Measurements from ENCODE around the gene KCNMA1.
"Not testable (repeated sequence)": the region's sequence is repeated elsewhere in the genome, so short reads cannot be mapped to it uniquely, and the experiment has no call there.

KCNMA1 gene

DNA sequence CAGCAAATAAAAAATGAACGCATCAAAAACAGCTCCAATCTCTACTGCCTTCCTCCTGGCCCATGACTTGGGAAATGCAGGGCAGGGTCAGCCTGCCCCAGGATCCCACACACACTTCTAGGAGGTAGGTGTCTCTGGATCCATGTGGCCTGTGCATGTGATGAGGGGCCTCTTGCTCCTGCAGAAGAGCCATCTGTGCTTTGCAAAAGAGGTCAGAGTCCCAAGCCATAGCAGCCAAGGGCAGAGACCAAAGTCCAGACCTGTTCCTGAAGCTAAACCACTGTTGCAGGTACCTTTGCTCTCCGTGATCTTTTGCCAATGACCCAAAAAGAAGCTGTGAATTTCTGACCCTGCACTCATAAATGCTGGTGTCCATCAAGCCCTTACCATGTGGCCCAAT is 57.1 kb downstream of the KCNMA1 start:
- no peak for FAIRE-seq

- no peak for FAIRE-seq
These were observed 58.9 kb downstream of the KCNMA1 start for GRCh38 chr10:77578583-77579227.

DNA sequence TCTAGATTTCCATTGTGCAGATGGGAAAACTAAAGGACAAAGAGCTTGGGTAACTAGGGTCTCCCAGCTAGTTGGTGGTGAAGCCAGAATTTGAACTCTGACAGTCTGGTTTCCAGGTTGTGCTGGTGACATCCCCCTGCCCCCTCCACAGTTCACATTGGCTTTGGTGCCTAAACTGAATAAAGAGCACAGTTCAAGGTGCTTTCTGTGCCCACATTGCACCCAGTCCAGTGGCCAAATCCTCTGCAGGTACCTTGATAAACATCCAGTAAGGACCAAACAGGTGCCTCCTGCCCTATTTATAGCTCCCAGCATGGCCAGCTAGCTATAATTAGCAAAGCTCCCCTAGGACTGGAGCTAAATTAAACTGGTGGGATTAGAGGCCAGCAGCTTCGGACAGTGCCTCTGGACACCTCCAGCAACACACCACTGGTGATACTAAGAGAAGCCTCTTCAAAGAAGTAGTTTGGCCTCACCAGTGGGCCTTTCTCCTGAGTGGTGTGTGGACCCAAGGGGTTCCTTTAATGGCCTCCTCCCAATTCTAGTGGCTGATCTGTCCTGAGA is 59.9 kb downstream of the KCNMA1 start:
- no peak for FAIRE-seq

DNA sequence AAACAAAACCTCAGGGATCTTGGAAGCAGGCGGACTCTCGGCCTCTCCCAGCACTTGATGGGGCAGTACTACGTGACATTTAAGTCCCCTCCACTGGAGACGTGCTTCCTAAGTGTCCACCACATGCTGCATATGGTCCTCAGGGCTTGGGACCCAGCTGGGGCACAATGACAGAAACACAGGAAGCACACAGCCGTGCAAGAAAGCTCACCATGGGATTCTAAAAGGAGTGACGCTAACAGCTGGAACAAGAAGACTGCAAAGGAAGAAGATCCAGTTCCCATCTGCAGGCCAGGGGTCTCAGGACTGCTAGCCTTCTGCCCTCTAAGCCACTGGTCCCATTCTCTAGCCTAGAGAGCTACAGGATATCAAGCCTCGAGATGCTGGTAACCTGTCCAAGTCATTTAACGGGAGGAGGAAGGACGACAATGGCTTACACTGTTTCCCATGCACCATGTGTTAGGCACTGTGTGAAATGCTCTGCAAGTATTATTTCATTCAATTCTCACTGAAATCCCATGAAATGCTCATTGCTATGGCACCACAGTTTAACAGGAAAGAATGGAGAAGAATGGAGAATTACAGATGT is 61.1 kb downstream of the KCNMA1 start:
- no peak for FAIRE-seq

GRCh38 chr10:77576007-77576367 is 61.6 kb downstream of the KCNMA1 start:
- no peak for FAIRE-seq

- FAIRE-seq = no peak
These were observed 62.2 kb downstream of the KCNMA1 start for GRCh38 chr10:77575271-77576006.

- FAIRE-seq = no peak
These were observed 63.2 kb downstream of the KCNMA1 start for GRCh38 chr10:77574438-77574837.

DNA sequence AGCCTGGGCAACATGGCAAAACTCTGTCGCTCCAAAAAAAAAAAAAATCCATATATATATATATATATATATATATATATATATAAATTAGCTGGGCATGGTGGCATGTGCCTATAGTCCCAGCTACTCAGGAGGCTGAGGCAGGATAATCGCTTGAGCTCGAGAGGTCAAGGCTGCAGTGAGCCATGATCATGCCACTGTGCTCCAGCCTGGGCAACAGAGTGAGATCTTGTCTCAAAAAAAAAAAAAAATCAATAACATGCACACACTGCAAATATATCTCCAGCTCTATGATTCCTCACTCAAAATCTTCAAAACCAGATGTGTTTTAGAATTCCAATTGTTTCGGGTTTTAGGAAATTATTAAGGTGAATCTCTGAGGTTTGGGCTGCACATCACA is 65.1 kb downstream of the KCNMA1 start:
- FAIRE-seq = not testable (repeated sequence)

GRCh38 chr10:77571490-77571889 is 66.1 kb downstream of the KCNMA1 start:
- no peak for FAIRE-seq

GRCh38 chr10:77566914-77567566 is 70.6 kb downstream of the KCNMA1 start:
- no peak for FAIRE-seq

- FAIRE-seq = no peak
These were observed 71.4 kb downstream of the KCNMA1 start for GRCh38 chr10:77566236-77566635.

- FAIRE-seq = no peak
These were observed 72.0 kb downstream of the KCNMA1 start for GRCh38 chr10:77565590-77566023.

DNA sequence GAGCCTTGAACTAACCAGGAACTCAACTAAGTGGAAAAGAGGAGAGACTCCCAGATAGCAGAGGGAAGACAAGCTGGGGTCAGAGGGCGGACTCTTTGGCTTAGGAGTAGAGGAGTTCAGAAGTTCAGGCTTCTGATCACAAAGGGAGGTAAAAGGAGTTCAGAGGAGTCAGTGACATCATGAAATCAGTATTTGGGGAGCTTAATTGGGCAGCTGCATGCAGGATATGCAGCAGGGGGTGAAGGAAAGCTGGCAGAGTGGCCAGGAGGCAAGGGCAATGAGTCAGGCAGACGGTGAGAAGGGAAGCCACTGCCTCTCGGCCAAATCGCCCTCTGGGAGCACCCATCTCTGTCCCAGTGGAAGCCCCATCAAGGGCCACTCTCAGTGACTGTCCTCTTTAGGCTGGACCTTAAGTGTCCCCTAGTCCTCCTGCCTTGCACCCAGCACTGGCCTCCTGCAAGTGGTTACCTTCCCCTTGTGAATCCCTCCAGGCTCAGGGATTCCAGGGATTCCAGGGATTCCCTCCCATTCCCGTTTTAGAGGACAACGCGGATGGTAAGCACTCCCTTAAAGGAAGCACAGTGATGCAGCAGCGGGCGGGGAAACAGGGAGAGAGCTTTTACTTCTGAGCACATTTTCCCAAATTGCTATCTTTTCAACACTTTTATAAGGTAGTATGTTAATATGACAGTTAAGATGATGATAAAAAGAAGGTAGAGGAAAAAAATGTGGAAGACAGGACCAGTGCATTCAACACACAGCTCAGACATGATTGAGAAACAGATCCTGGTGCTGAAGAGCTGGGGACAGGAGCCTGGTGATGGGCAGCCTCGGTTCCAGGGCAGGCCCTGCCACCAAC is 72.6 kb downstream of the KCNMA1 start:
- FAIRE-seq = no peak

- no peak for FAIRE-seq
These were observed 73.9 kb downstream of the KCNMA1 start for GRCh38 chr10:77563638-77564270.

- FAIRE-seq = no peak
These were observed 74.9 kb downstream of the KCNMA1 start for GRCh38 chr10:77562742-77563141.

DNA sequence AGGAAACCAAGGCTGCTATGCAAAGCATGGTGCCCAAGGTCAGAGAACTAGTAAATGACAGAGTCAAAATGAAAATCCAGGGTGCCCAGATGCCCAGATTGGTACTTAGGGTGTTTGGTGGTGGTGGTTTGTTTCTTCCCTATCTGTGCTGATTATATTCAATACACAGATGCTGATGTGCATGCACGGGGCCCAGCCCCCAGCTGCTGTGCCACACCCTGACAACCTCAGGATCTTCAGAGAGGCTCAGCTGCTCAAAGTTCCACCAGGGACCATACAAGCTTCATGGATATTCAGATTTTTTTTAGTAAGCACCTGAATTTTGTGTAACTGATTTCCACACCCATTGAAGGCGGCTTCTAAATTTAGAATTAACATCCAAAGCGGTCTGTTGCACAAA is 75.6 kb downstream of the KCNMA1 start:
- no peak for FAIRE-seq

DNA sequence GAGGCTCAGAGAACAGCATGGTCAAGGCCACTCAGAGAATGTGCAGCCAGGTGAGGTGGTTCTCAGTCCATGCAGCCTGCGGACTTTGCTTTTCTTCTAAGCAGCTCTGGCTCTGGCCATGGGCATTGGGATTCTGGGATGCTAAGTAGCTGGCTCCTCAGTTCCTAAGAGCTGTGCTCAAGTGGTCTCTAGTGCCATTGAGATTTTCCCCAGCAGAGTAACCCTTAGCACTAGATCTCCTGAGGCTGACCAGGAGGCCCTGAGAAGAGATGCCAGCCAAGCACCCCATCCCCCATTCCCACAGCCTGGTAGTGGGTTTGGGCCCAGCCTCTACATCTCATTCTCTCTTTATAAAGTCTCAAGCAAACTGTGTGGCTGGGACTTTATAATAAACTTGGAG is 77.1 kb downstream of the KCNMA1 start:
- no peak for FAIRE-seq

DNA sequence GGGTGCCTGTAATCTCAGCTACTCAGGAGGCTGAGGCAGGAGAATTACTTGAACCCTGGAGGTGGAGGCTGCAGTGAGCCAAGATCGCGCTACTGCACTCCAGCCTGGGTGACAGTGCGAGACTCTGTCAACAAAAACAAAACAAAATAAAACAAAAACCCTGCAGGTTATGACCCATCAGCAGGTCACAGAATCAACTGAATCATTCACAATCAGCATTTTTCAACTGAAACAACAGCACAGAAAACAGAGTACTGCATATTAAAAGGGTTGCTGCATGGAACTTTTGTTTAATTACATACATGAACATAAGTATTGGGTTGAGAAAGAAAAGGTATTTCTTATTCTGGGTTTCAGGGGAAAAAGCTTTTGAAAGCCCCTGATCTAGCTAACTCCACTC is 77.6 kb downstream of the KCNMA1 start:
- no peak for FAIRE-seq

DNA sequence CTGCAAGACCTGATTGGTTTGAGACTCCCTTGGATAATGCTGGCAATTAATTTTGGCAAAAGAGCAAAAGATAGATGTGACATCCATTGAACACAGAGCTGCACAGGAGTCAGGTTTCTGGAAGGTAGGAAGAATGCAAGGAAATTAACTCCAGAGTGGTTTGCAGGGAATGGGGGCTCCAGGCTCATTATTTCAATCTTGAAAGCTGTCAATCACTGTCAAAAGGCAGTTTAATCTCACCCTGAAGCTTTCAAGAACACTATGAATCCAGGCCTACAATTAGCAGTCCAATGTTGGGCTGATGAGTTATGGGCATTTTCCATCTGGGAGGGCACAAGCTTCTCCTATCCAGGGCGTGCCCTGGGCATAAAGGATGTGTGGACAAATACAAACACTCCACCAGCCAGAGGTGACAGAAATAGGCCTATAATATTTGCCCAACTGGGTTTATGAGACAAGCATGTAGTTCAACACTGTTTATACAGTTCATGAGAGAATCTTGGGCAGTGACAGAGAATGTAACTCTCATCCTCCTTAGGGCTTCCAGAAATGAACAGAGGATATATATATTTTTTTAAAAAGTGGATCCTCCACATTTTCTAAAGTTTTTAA is 80.5 kb downstream of the KCNMA1 start:
- no peak for FAIRE-seq

- no peak for FAIRE-seq
These were observed 81.9 kb downstream of the KCNMA1 start for GRCh38 chr10:77555591-77556212.

DNA sequence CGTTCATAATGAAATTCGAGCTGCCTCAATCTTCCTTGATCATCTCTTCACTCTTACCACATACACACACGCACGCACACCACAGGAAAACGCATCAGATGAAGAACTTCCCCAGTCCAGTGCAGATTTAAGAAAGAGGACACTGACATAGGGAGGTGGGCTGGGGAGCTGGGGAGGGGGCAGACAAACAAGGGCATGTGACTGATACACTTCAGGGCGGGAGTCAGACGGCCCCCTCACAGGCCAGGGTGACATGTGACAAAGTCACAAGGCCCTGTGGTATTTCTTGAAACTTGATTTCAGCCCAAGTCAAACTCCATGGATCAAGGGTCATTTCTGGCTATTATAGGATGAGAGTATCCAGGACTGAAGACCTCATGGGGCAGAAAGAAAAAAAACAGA is 82.6 kb downstream of the KCNMA1 start:
- FAIRE-seq = no peak
